Heart left ventricle (tissue), 13 donors: ENCODE data around the gene CCDC69.

Source experiments
- CTCF ChIP-seq, 12 donors: fragments of 200-600 bp; sonication (generic) in 4 of 12; IDR thresholded peaks; one replicate each; pipeline versions ENCODE4 v1.5.0 to v1.8.0; 2018 to 2022; ENCODE audit warnings: antibody characterized with exemption in 12 of 12, mild to moderate bottlenecking in 5 of 12
- POLR2A ChIP-seq, 2 donors: fragments of 450-650 bp; IDR thresholded peaks; one replicate each; pipeline ENCODE4 v1.6.1; 2017; ENCODE audit warnings: antibody characterized with exemption in 2 of 2, mild to moderate bottlenecking in 2 of 2, moderate library complexity in 2 of 2
- donor health status: ischemic (EF 13 %, LVEDD 7.1; RV severe dilation, severe dysfunction).
- donor health status: DM: no; HTN: yes; CAD: no.
- donor health status: DM: no; HTN: no; CAD: no.
- donor health status: ischemic (EF 25% LVEDD 6.9; RV normal size, moderate dysfunction).
- donor health status: ischemic (EF 25% LVEDD 5.7; RV mildly dilated, moderate dysfunction).
- donor health status: ischemic (EF 35%, LVEDD 5.7; RV mildly dilated, moderate dysfunction).
- donor health status: nonischemic (EF 11% LVEDD 7.7; RV severe dilation, severe dysfunction).
- donor health status: DM: yes; HTN: yes; CAD: no.
- donor health status: PGD.
- donor health status: ischemic (EF 29% LVEDD 5.4; RV normal size, mild dysfunction).
- donor health status: nonischemic (EF 23%, LVEDD 6.1; RV moderate dilation, normal function).

GRCh38 chr5:151202381-151203139, 21.3 kb downstream of the CCDC69 start:
- TF ChIP-seq CTCF (IDR thresholded peaks at IDR 0.05): no peak
- TF ChIP-seq POLR2A (IDR thresholded peaks at IDR 0.05): no peak
